Measurements from ENCODE around the gene MPHOSPH6.

- TF ChIP-seq SIN3A (IDR thresholded peaks at IDR 0.05; ENCODE audit: borderline replicate concordance, insufficient read depth, low read length) (no peak), POLR2AphosphoS5 (IDR thresholded peaks at IDR 0.05; ENCODE audit: low read depth, low read length) (peak; percentile 64)
Observed at GRCh38 chr16:82169861-82170845, at the start of gene MPHOSPH6.

Data from PFSK-1 (cell line).